Mesendoderm (in vitro differentiated cells): Measurements from ENCODE around the gene TBC1D3I.
"Not testable (repeated sequence)": the region's sequence is repeated elsewhere in the genome, so short reads cannot be mapped to it uniquely, and the experiment has no call there.

ENCODE experiments used
- DNase-seq: peaks from one replicate; pipeline ENCODE4 v3.0.0; 2013
- H2AK5ac ChIP-seq: 2 replicates; pipeline ENCODE4 v1.6.1; 2013; ENCODE audit warnings: low read length, inconsistent platforms
- H2BK120ac ChIP-seq: 2 replicates; pipeline ENCODE4 v1.6.1; 2013; ENCODE audit warnings: low read depth, mild to moderate bottlenecking, low read length, moderate library complexity, mixed read lengths
- H2BK15ac ChIP-seq: replicated peaks from 2 replicates; pipeline ENCODE4 v1.6.1; 2013; ENCODE audit warnings: low read depth, mild to moderate bottlenecking, moderate library complexity
- H2BK5ac ChIP-seq: 2 replicates; pipeline ENCODE4 v1.6.1; 2013; ENCODE audit warnings: low read length, inconsistent platforms
- H3K18ac ChIP-seq: 2 replicates; pipeline ENCODE4 v1.6.1; 2013; ENCODE audit warnings: mild to moderate bottlenecking, low read length, mixed read lengths
- H3K23ac ChIP-seq: one replicate; pipeline ENCODE4 v1.6.1; 2013; ENCODE audit warnings: low read length
- H3K27ac ChIP-seq: 2 replicates; pipeline ENCODE4 v1.5.1; 2013; ENCODE audit warnings: low read depth, mild to moderate bottlenecking, inconsistent platforms, low read length, moderate library complexity
- H3K27me3 ChIP-seq: 2 replicates; pipeline ENCODE4 v1.6.1; 2013; ENCODE audit warnings: low read length, control low read depth, mild to moderate bottlenecking, inconsistent platforms; ENCODE audit not compliant: insufficient read depth, poor library complexity
- H3K36me3 ChIP-seq: 2 replicates; pipeline ENCODE4 v1.6.1; 2013; ENCODE audit warnings: low read length, inconsistent platforms; ENCODE audit not compliant: control insufficient read depth, insufficient read depth
- H3K4ac ChIP-seq: one replicate; pipeline ENCODE4 v1.6.1; 2013; ENCODE audit warnings: low read depth, mild to moderate bottlenecking, low read length, moderate library complexity
- H3K4me1 ChIP-seq: 2 replicates; pipeline ENCODE4 v1.6.1; 2013; ENCODE audit warnings: low read depth, low read length, inconsistent platforms; ENCODE audit not compliant: control insufficient read depth
- H3K4me2 ChIP-seq: 2 replicates; pipeline ENCODE4 v1.6.1; 2013; ENCODE audit warnings: low read length
- H3K4me3 ChIP-seq: 2 replicates; pipeline ENCODE4 v1.5.1; 2013; ENCODE audit warnings: mild to moderate bottlenecking, low read length
- H3K56ac ChIP-seq: one replicate; pipeline ENCODE4 v1.6.1; 2013; ENCODE audit warnings: low read length
- H3K79me1 ChIP-seq: 2 replicates; pipeline ENCODE4 v1.6.1; 2013; ENCODE audit warnings: low read length, inconsistent platforms
- H3K79me2 ChIP-seq: 2 replicates; pipeline ENCODE4 v1.6.1; 2013; ENCODE audit warnings: mild to moderate bottlenecking, low read length; ENCODE audit not compliant: control insufficient read depth, insufficient read depth
- H3K9ac ChIP-seq: 2 replicates; pipeline ENCODE4 v1.6.1; 2013; ENCODE audit warnings: low read length, inconsistent platforms
- H4K5ac ChIP-seq: one replicate; pipeline ENCODE4 v1.6.1; 2013; ENCODE audit warnings: low read length
- H4K8ac ChIP-seq: one replicate; pipeline ENCODE4 v1.6.1; 2013; ENCODE audit warnings: low read depth, mild to moderate bottlenecking, control low read depth, low read length, moderate library complexity
- WGBS: extraction: QIAGEN DNeasy Blood & Tissue Kit; methylation state at CpG from one replicate; pipeline ENCODE4 v1.1.7; 2013; ENCODE audit warnings: low lambda C conversion rate, missing lambda C conversion rate; ENCODE audit not compliant: insufficient coverage; ENCODE audit errors: extremely low coverage; 5-methylcytosine and 5-hydroxymethylcytosine counted together

TBC1D3I gene

DNA sequence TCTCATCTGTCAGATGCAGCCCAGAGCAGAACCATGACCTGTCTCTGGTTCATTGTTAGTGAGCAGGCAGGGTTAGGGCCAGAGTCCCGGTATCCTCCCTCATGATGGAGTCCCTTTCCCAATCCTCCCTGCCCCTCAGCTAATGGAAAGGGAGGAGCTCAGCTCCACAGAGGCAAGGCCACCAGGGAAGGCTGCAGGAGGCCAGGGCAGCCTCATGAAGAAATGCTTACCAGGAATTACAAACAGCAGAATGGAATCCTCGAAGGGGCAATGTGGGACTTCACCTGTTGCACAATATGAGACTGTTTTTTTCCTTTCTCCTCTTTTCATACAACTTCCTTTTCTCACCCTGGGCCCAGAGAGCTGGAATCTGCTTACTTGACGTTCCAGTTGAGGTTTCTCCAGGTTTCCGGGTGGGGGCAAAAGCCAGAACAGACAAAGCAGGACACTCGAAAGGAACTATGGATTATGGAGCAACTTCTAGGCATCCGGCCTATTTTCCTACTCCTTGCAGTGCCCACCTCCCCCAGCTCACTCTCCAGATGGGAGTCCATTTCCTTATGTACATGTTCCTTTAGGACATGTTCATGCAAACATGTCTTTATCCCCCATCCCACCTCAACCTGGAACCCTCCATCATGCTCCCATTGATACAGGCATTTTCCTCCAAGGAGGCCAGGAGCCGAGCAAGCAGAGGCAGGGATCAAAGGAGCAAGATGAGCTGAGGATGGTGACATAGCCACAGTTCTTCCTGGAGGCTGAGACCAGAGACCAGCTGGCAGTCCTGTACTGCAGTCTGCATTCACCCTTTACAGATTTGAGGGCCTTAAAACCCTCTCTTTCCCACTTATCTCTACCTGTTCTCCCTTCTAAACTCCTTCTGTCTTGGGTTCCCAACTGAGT is 48.7 kb downstream of the TBC1D3I start:
- not testable (repeated sequence) for H3K27me3 ChIP-seq, H2BK5ac ChIP-seq, H3K36me3 ChIP-seq, H3K79me2 ChIP-seq, H3K4me1 ChIP-seq, H4K5ac ChIP-seq, H3K23ac ChIP-seq, H3K9ac ChIP-seq, H3K56ac ChIP-seq, H4K8ac ChIP-seq, H3K27ac ChIP-seq, H3K79me1 ChIP-seq, DNase-seq, H2BK15ac ChIP-seq, H2AK5ac ChIP-seq, H3K4me2 ChIP-seq, H3K4me3 ChIP-seq, H3K4ac ChIP-seq, H3K18ac ChIP-seq, H2BK120ac ChIP-seq
- WGBS = no CpG with 5 or more reads among the region's 7 CpGs

DNA sequence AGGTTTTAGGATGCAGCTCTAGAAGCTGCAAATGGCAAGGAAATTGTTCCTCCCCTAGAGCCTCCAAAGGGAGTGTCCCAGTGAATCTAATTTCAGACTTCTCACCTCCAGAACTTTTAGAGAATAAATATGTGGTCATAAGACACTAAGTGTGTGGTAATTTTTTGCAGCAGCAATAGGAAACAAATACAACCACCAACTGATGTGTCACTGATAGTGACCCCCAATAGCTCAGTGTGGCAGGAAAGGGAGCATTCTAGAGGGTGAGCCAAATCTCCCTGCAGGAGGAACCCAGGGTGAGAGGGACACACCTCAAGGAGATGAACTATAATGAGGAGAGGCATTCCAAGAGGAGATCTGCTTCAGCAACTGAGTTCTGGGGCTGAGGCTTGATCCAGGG is 49.5 kb downstream of the TBC1D3I start:
- Histone ChIP-seq H3K4me2 (no peak overlapping the region), H2BK15ac (no peak overlapping the region), H3K4ac (no peak overlapping the region), H3K56ac (no peak overlapping the region), H3K4me3 (no peak overlapping the region), H3K79me2 (no peaks in the 10 kb centered on the region), H4K8ac (no peak overlapping the region), H2BK5ac (no peak overlapping the region), H3K27me3 (no peaks in the 10 kb centered on the region), H3K23ac (no peak overlapping the region), H3K27ac (no peak overlapping the region), H2AK5ac (no peak overlapping the region), H3K9ac (no peak overlapping the region), H3K18ac (no peak overlapping the region), H4K5ac (no peak overlapping the region), H3K79me1 (no peaks in the 10 kb centered on the region), H2BK120ac (no peak overlapping the region), H3K36me3 (no peaks in the 10 kb centered on the region), H3K4me1 (no peaks in the 10 kb centered on the region)
- no peak for DNase-seq

DNA sequence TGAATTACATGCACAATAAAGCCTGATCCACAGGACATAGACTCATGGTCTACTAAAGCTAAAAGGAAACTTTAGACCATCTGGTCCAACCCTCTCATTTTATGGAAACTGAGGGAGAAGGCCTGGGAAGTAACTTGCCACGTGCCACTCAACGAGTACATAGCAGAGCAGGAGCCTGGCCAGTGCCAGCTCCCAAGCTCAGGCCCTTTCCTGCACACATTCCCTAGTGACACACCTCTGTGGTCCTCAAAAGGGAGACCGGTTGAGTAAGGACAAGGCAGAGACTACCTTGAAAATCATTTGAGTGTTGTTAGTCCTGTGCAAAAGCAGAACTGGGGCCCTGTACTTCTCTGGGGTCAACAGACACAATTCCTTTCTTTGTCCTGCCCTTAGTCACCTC is 50.7 kb downstream of the TBC1D3I start:
- Histone ChIP-seq H3K79me2 (no peaks in the 10 kb centered on the region), H3K27me3 (no peaks in the 10 kb centered on the region), H3K4me1 (no peaks in the 10 kb centered on the region), H3K4me3 (no peak overlapping the region), H3K79me1 (no peaks in the 10 kb centered on the region), H2BK5ac (no peak overlapping the region), H3K4me2 (no peak overlapping the region), H3K18ac (no peak overlapping the region), H2BK120ac (no peak overlapping the region), H3K4ac (no peak overlapping the region), H4K8ac (no peak overlapping the region), H3K27ac (no peak overlapping the region), H3K23ac (no peak overlapping the region), H3K56ac (no peak overlapping the region), H3K9ac (no peak overlapping the region), H4K5ac (no peak overlapping the region), H2AK5ac (no peak overlapping the region), H2BK15ac (no peak overlapping the region), H3K36me3 (no peaks in the 10 kb centered on the region)
- no CpG with 5 or more reads among the region's 3 CpGs for WGBS
- no peak for DNase-seq

DNA sequence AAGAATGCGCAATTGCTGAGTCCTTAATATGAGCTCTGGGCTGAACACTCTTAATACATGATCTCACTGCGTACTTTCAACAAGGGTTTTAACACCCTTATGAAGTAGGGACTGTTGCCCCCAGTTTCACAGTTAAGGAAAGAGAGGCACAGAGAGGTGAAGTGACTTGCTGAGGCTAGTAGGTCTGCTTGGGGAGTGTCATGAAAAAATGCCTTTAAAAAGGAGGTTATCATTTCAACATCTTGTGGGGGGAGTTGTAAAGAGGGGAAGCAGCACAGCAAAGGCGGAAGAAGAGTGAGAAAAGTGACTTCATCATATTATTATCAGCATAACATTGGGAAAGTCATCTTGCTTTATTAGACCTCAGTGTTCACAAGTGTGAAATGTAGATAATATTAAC is 51.4 kb downstream of the TBC1D3I start:
- Histone ChIP-seq H3K9ac (no peak overlapping the region), H3K79me2 (no peaks in the 10 kb centered on the region), H3K56ac (no peak overlapping the region), H2AK5ac (no peak overlapping the region), H3K27me3 (no peaks in the 10 kb centered on the region), H4K8ac (no peak overlapping the region), H3K18ac (no peak overlapping the region), H3K36me3 (no peaks in the 10 kb centered on the region), H3K23ac (no peak overlapping the region), H2BK5ac (no peak overlapping the region), H3K4ac (no peak overlapping the region), H3K79me1 (no peaks in the 10 kb centered on the region), H3K4me3 (no peak overlapping the region), H4K5ac (no peak overlapping the region), H3K4me1 (no peaks in the 10 kb centered on the region), H3K27ac (no peak overlapping the region), H2BK15ac (no peak overlapping the region), H2BK120ac (no peak overlapping the region), H3K4me2 (no peak overlapping the region)
- DNase-seq = no peak
- WGBS = no CpG with 5 or more reads among the region's 3 CpGs

DNA sequence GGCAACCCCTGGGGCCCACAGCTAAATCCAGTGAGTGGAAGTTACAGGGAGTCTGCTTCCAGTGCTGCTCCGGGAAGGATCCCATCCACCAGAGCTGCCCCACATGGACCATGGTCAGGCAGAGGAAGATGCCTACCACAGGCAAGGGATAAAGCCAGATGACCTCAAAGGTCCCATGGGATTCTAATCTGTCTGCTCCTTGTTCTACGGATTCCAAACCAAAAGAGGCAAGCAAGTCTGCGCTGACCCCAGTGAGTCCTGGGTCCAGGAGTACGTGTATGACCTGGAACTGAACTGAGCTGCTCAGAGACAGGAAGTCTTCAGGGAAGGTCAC is 52.1 kb downstream of the TBC1D3I start:
- Histone ChIP-seq H2BK120ac (no peak overlapping the region), H3K36me3 (no peaks in the 10 kb centered on the region), H3K79me1 (no peaks in the 10 kb centered on the region), H3K18ac (no peak overlapping the region), H3K4me1 (no peaks in the 10 kb centered on the region), H3K9ac (no peak overlapping the region), H3K79me2 (no peaks in the 10 kb centered on the region), H3K27ac (no peak overlapping the region), H4K8ac (no peak overlapping the region), H2BK5ac (no peak overlapping the region), H3K4me3 (no peak overlapping the region), H3K56ac (no peak overlapping the region), H2BK15ac (no peak overlapping the region), H3K23ac (no peak overlapping the region), H3K4me2 (no peak overlapping the region), H4K5ac (no peak overlapping the region), H3K27me3 (no peaks in the 10 kb centered on the region), H2AK5ac (no peak overlapping the region), H3K4ac (no peak overlapping the region)
- no CpG with 5 or more reads among the region's 4 CpGs for WGBS
- DNase-seq = no peak
